Measurements from ENCODE around the gene PARD3B.

DNA sequence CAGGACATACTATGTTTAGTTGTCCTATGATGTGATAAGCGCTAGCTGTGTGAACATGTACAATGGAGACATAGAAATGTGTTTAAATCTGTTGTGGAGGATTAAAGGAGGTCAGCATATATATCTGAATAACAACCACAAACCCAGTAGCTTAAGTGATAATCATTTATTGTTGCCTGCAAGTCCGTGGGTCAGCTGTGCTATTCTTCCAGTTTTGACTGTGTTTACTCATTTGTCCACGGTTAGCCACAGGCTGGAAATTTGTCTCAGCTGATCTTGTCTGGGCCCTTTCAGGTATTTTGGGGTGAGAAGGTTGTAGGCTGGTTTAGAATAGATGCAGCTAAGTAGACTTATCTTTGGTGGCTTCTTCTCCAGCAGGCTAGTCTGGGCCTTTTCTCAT is 110.4 kb downstream of the PARD3B start:
- no peak for TF ChIP-seq POLR2AphosphoS5 (IDR thresholded peaks at IDR 0.05; ENCODE audit: low read depth, low read length)
- TF ChIP-seq, protein P1, sequence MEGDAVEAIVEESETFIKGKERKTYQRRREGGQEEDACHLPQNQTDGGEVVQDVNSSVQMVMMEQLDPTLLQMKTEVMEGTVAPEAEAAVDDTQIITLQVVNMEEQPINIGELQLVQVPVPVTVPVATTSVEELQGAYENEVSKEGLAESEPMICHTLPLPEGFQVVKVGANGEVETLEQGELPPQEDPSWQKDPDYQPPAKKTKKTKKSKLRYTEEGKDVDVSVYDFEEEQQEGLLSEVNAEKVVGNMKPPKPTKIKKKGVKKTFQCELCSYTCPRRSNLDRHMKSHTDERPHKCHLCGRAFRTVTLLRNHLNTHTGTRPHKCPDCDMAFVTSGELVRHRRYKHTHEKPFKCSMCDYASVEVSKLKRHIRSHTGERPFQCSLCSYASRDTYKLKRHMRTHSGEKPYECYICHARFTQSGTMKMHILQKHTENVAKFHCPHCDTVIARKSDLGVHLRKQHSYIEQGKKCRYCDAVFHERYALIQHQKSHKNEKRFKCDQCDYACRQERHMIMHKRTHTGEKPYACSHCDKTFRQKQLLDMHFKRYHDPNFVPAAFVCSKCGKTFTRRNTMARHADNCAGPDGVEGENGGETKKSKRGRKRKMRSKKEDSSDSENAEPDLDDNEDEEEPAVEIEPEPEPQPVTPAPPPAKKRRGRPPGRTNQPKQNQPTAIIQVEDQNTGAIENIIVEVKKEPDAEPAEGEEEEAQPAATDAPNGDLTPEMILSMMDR (IDR thresholded peaks at IDR 0.05) = no peak

All from Panc1 (cell line).